Measurements from ENCODE around the gene FBLN2. TPM values are rescaled to one million over a fixed set of nuclear protein-coding genes. Genes with fewer than 3 reads are reported as not detected.

The FBLN2 gene
- total RNA-seq, 1 donor from 2014 or later: 64.6 TPM

DNA sequence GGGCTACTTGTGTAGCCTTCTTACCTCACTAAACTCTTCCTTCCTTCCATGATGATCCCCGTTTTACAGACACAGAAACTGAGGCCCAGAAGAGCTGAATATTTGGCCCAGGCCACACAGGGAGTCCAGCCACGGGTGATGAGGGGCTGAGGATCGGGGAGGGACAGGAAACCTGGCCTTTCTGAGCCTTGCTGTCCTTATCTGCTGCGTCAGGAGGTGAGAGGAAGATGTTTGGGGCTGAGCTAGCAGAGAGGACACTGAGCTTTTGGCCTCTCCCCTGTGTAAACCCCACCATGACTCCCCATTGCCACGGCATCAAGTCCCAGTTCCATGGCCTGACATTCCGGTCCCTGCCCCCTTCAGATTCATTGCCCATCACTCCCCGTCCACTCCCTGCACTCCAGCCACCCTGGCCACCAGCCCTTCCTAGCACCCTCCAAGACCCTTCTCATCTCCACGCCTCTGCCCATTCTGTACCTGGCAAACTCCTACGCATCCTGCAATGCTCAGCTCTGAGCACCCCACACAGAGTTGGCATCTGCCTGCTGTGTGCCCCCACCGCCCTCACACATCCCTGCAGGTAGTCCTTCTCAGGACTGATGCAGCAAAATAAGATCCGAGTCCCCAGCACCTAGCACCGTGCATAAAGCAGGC is 103.0 kb downstream of the FBLN2 start:
- DNase-seq (ENCODE audit: low spot score): no peak
- intact Hi-C loops (cut with DNase I): loop anchor here (10.0 kb wide), 1 partner anchor 473 kb away; the partner anchor contains the start of genes CHCHD4 and TMEM43

DNA sequence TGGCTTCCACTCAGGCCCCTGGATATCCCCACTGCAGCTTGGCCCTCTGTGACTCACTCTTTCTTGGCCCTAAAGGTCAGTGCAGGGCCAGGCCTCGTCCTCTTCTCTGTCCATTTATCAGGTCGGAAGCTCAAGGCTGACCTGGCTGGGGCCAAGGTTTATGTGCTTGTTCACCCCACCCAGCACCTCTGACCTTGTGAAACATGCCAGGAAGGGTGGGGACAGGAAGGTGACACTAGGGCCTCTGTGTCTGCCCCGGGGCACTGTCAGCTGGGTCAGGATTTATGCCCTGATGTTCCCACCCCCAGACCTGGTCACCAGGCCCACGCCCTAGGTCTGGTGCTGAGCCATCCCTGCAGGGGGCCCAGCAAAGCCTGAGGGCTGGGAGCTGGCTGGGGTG is 103.8 kb downstream of the FBLN2 start:
- intact Hi-C loops (cut with DNase I): loop anchor here (10.0 kb wide), 1 partner anchor 472 kb away; the partner anchor contains the start of genes CHCHD4 and TMEM43
- DNase-seq (ENCODE audit: low spot score): no peak

DNA sequence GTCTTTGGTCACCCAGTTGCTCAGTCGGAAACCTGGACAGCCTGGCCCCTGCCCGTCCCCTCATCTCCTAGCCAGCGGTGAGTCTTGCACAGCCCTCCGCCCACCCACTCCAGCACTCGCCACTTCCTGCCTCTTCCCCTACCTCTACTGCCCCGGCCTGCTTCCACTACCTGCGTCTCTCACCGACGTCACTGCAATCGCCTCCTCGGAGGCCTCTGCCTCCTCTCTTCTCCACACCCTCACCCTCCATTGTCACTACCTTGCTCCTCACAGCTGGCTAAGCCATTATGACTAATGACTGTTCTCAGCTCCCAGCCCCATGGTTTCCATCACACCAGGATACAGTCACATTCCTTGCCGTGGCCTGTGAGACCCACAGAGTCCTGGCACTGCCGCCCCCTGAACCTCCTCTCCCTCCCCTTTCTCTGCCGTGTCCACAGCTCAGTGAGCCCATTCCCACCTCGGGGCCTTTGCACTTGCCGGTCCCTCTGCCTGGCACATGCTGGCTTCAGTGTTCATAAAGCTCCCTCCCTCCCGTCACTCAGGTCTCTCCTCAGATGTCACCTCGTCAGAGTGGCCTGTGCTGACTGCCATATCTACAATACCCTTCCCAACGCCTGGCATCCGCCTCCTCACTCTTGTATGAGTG is 104.8 kb downstream of the FBLN2 start:
- no peak for DNase-seq (ENCODE audit: low spot score)

DNA sequence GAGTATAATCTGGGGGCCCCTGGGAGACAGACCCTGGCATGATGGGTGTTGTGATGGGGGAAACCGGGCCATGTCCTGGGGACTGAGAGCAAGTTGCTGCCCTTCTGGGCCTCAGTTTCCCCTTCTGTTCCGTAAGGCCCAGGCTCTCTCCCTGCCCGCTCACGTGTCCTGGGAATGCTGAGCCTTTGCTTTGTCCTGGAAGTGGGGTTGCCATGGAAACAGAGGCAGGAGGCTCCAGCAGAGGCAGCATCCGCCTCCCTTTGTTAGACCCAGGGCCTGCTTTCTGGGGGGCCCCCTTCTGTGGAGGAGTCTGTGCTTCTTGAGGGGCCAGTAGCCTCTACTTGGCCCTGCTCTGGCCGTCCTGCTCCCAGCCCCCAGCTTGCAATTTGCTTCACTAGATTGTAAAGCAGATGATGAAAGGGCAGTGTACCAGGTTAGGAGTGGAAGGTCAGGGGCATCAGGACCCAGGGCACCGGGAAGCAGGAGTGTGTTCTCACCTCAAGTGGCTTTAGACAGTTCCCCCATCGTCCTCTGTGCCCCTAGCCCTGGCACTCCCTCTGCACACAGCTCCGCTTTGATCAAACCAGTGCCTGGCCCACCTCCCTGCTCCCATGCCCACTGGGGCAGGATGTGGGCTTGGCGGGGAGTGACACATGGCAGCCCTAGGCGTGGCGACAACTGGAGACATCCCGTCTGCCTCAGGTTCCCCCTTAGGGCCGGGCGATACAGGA is 105.6 kb downstream of the FBLN2 start:
- no peak for DNase-seq (ENCODE audit: low spot score)
- intact Hi-C loops (cut with DNase I): loop anchor here (2.0 to 10.0 kb wide), 2 partner anchors 224 to 470 kb away; partner anchors contain the start of genes CHCHD4 and TMEM43

More for the DNA sequence above, 104.8 kb downstream of the FBLN2 start:
- intact Hi-C loops (cut with DNase I): loop anchor here (2.0 to 10.0 kb wide), 2 partner anchors 225 to 471 kb away; partner anchors contain the start of genes CHCHD4 and TMEM43

DNA sequence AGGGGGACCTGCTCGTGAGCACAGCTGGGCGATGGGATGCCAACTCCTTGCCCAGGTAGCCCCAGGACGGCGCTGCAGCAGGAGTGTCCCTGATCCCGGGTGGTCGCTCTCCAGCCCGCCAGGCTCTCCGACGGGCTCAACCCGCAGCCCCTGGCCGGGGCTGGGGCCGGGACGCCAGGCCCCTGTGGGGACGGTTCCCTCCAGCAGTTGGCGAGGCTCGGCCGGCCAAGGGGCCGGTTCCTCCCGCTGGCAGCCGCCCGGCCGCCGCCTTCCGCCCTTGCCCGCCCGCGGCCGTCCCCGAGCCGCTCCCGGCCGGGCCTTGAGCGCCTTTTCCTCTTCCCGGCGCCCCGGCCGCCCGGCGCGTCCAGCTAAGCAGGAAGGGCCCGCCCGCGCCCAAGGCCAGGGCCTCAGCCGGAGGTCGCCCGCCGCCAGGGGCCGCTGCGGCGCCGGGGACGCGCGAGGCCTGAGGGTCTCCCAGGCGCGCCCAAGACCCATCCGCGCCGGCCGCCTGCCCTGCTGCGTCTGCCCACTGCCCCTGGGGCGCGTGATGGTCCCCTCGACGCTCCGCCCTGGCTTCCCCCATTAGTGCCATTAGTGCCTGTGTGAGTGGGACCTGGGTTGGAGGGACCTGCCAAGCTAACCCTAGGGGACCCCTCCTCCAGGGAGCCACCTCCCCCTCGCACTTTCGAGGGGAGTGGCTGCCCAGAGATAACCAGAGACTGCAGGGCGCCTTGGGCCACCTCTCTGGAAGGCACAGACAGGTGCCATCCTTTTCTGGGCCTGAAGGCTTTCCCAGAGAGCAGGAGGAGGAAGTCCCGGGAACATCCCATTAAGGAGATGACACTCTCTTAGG is 106.4 kb downstream of the FBLN2 start:
- intact Hi-C loops (cut with DNase I): loop anchor here (2.0 to 10.0 kb wide), 2 partner anchors 224 to 470 kb away; partner anchors contain the start of genes CHCHD4 and TMEM43
- no peak for DNase-seq (ENCODE audit: low spot score)

DNA sequence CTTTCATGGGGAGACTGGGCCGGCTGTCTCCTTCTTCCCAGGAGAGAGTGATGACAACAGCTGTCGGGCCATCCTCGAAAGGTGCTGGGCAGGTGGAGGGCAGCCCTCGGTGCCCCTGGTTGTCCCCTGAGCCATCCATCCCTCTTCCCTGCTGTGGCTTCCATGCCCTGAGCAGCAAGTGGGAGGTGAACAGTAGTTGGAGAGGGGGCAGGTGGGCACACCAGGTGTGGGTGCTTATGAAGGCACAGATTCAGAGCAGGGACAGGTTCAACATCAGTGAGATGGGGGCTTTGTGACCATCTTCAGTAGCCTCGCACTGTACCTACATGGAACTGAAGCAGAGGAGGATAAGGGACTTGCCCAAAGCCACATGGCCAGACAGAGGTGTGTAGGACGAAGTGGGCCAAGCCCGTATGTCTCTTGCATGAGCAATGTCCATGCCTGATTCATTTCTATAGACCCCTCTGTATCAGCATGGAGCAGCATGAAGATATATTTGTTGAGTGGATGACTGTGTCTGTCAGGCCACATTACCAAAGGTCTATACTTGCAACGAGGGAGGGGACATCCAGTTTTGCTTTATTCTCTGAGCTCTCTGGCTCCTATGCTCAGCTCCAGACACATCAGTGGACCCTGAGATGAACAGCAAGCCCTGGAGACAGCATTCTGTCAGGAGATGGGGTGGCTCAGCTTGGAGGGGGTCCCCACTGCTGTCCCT is 107.8 kb downstream of the FBLN2 start:
- intact Hi-C loops (cut with DNase I): loop anchor here (10.0 kb wide), 1 partner anchor 468 kb away; the partner anchor contains the start of genes CHCHD4 and TMEM43
- no peak for DNase-seq (ENCODE audit: low spot score)

DNA sequence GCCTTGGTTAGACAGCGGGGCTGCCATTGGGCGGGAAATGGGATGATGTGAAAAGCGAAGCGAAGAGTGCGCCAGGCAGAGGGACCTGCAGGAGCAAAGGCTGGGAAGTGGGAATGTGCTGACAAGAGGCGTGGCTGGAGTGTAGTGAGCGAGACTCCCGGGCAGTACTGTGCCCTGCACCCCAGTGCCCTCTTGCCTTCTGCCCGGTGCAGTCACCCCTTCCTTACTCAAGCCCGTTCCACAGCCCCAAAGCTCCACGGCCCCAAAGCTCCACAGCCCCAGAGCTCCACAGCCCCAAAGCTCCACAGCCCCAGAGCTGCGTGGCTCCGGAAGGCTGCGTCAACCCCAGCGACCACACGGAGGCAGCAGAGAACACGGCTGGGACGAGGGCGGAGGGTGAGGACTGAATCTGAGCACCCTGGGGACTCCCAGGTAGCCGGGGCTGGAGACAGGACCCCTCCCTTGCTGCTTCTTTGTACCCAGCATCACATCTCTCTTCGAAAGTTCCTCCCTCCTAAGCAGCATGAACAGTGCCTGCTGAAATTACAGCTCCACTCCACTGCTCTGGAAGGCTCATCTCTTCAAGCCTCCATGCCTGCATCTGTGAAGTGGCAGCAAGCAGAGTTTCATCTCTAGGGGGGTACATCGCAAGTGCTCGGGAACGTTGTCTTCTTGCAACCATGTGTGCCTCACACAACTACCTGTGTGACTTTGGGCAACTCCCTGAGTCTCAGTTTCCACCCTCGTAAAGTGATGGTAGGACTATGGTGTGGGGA is 108.9 kb downstream of the FBLN2 start:
- intact Hi-C loops (cut with DNase I): loop anchor here (2.0 to 10.0 kb wide), 2 partner anchors 227 to 467 kb away; partner anchors contain the start of genes CHCHD4 and TMEM43
- no peak for DNase-seq (ENCODE audit: low spot score)

DNA sequence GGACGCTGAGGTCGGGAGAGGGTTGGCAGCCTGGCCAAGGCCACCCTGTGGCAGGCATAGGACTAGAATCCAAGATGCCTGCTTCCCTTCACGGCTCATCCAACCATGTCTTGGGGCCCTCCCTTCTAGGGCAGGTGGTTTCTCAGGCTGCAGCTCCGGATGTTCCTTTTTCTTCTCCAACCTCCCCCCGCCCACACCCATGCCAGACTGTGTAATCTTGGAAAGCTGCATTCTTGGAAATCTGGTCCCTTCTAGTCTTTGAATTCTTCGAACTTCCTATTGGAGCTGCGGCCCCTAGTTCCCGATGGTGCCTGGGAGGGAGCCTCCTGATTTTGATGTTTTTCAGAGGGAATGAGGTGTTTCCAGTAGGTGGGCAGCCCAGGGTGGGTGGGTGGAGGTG is 109.8 kb downstream of the FBLN2 start:
- DNase-seq (ENCODE audit: low spot score): no peak
- intact Hi-C loops (cut with DNase I): loop anchor here (2.0 to 10.0 kb wide), 2 partner anchors 226 to 466 kb away; partner anchors contain the start of genes CHCHD4 and TMEM43

DNA sequence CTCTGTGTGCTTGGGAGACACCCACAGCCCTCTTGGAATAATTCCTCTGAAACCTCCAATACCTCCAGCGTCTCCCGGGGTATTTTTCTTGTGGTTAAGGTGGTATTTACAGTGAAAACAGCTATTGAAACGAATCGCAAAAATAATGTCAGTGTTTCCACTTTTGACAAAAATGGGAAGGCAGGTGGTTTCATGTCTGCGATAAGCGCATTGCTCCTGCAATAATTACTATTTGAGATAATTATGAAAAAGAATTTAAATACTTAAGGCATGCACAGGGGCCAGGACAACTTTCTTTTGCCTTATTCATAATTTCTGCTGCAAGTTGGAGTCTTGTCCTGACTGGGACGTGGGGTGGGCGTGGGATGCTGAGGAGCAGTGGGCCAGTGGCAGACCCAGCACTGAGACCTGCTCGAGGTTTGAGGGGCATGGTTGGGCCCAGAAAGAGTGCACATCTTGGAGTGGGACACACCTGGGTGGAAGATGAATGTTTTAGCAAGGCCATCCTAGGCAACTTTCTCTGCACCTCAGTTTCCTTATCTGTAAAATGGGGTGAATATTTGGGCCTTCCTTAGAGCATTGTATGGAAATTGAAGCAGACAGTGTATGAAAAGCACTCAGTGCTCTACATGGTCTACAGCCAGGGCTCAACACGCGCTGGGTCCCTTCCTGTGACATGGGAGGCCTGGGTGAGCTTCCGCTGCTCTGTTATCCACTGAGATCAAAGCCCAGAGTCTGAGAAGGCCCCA is 110.5 kb downstream of the FBLN2 start:
- intact Hi-C loops (cut with DNase I): loop anchor here (2.0 to 10.0 kb wide), 2 partner anchors 225 to 465 kb away; partner anchors contain the start of genes CHCHD4 and TMEM43

DNA sequence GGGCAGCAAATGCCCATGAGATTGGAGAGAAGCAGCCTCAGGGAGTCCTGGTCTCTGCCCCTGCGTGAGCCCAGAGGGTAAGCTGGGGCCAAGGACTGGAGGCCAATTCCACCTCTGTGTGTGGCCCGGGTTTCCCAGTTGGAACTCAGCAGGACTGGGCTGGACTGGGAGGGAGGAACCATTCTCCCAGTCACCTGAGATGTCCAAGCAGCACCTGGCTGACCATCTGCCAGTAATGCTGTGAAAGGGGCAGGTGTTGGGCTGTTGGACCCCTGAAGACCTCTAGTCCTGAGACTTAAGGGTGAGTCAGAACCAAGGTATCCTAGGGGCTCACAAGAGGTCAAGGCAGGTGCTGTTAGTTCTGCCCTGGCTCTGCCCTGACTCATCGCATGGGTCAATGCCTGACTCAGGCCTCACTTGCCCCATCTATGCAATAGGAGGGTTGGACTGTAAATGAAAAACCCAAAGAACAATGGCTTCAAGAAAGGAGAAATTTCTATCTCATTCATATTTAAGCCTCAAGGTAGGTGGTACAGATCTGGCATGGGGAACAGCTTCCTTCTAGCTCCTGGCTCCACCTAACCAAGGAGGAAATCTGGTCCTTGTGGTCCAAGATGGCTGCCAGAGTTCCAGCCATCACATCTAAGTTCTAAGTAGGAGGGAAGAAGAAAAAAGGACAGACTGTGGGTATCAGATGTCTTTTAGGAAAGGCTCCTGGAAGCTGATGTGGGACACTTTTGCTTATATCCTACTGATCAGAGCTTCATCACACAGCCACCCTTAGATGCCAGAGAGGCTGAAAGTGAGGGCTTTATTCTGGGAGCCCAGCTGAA is 111.3 kb downstream of the FBLN2 start:
- intact Hi-C loops (cut with DNase I): no loop called here

More for the DNA sequence above, 110.5 kb downstream of the FBLN2 start:
- DNase-seq (ENCODE audit: low spot score): no peak

DNA sequence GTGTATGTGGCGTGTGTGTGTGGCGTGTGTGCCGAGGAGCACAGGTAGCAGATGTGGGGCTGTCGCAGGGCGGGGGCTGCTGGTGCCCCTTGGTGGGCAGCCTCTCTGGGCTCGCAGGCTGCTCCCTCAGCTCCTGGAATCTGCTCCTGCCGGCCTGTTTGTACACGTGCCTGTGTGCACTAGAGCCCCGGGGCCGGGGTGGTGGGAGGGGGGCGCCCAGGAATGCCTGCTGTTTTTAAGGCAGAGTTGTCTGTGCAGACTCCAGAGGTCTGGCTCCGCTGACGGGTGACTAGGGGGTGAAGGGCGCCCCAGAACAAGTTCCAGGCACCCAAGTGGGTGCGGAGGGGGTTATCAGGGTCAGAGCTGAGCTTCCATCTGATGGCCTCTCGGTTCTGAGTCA is 112.2 kb downstream of the FBLN2 start:
- no peak for DNase-seq (ENCODE audit: low spot score)

More for the DNA sequence above, 111.3 kb downstream of the FBLN2 start:
- no peak for DNase-seq (ENCODE audit: low spot score)

DNA sequence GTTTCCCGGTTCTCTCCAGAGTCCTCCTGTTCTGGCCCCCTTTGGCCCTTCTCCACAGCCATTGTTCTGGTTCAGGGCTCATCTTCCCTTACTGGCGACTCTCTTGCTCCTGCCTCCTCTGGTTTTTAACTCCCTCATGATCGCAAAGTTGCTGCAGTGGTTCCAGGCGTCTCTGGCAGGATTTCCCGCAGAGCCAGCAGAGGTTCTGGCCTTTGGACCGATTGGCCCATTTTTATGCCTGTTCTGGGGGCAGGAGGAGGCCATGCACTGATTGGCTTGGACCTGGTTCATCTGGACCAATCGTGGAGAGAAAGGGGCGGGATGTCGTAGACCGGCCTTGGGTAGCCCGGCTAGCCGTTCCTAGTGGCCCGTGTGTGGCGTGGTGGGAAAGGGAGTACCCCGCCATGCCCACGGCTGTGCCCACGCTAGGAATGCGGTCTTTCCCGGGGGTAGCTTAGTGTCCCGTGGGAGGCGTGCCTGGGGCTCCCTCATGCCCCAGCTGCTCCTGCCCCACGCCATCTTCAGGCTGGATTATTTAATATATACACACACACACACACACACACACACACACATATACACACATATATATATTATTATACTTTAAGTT is 113.4 kb downstream of the FBLN2 start:
- intact Hi-C loops (cut with DNase I): no loop called here
- DNase-seq (ENCODE audit: low spot score): no peak

More for the DNA sequence above, 112.2 kb downstream of the FBLN2 start:
- intact Hi-C loops (cut with DNase I): no loop called here

DNA sequence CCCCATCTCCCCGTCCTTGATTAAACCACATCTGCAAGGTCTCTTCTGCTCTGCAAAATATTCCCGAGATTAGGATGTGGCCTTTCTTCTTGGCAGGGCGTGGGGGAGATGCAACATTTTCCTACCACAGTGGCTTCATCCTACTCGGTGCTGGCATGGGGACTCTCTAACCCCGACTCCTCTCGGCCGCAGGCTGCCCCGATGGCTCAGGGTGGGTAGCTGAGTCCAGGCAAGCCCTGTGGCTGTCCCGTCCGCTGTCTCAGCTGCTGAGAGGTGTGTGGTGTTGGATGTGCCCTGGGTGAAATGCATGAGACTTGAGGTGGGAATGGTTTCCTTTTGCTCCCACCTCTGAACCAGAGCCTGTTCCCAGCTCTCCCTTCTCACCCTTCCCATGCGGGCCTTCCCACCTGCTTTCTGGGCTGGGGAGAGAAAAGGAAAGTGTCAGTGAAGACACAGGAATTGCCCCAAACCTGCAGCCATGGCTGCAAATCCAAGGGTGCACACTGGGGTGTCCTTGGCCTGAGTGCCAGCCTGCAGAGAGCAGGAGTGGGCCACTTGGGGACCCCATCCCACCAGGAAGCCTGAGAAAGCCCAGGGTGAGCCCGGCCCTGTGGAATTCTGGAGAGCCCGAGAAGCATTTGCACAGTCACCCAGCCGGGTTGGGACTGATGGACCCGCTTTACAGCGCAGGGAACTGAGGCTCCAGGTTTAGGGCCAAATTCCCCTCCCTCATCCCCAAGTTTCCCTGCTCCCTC is 115.0 kb downstream of the FBLN2 start:
- intact Hi-C loops (cut with DNase I): no loop called here
- DNase-seq (ENCODE audit: low spot score): no peak

DNA sequence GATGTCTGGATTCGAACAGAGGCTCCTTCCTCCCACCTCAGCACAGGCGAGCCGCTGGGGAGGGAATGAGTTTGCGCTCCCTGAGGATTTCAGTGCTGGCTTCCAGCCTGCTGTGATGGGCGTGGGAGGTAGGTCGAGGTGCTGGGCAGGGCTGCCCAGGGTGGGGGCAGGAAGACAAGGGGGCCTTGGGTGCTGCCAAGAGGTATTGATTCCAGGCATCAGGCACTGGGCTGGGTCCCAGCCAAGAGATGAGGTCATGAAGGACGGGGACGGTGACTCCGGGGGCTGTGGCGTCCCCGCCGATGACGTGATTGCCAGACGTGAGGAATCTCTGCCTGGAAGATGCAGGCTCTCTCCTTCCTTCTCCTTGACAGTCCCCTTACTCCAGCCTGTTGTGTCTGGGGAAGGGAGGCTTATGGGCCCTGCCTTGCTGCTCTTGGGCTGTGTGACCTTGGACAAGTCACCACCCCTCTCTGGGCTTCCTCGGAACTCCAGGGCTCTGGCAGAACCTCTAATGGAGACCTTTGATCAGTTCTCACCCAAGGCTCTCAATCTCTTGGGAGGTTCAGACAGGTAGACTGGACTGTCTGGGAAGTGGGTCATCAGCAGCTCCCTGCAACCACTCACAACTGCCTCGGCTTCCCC is 116.8 kb downstream of the FBLN2 start:
- intact Hi-C loops (cut with DNase I): no loop called here
- DNase-seq (ENCODE audit: low spot score): no peak

All from cardiac septum (tissue), 1 donor.